ENCODE data around the gene TCF12. TPM values are rescaled to one million over a fixed set of nuclear protein-coding genes. Genes with fewer than 3 reads are reported as not detected.

Gene TCF12
- total and polyA plus RNA-seq, 2 donors (not counting 3 experiments of a cell fraction or from before 2014, with no cell fraction given), result 72.1 to 133 TPM

DNA sequence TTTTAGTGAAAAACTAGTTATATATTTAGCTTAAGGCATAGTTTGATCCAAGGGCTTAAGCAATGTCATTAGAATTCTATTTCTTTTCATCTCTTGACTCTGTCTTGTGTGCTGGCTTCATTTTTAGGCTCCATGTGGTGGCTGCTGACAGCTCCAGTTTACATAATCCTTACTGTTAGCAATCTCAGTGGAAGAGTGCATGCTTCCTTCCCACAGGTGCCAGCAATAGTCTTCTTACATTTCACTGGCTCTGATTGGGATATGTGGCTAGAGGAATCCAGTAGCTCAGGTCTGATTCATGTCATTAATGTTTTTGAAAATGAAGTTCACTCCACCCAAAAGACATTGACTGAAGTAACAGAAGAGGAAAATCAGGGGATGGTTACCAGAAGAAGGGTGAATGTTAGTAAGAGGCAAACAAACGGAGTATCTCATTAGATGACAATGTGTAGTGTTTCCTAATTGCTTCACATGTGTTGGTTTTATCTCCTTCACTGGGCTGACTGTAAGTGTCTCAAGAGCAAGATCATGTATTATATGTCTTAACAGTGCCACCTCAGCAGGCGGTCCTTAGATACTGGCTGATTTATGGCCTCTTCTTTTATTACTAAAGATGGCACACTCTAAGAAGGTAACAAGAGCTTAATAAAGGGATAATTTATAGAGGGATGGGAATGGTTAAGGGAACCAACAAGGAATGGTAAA, 25.6 kb upstream of the TCF12 start:
- Histone ChIP-seq H3K79me2 (ENCODE audit: control insufficient read depth, insufficient read depth, low read length) (no peaks in the 10 kb centered on the region), H3K9me1 (replicated peaks; ENCODE audit: control insufficient read depth, extremely low read depth, insufficient read depth, low read length) (no peaks in the 10 kb centered on the region), H3K4me1 (ENCODE audit: control insufficient read depth, extremely low read depth, insufficient read depth, low read length) (peaks cover 6% of the 10 kb centered on the region), H3K36me3 (ENCODE audit: control insufficient read depth in 2 of 2, extremely low read depth in 1 of 2, insufficient read depth in 2 of 2, low read length in 2 of 2) (no peaks in the 10 kb centered on the region), H2AFZ (ENCODE audit: low read depth, low read length) (no peak overlapping the region), H3K4me3 (replicated peaks in 1 of 3; ENCODE audit: insufficient read depth in 1 of 3, low read depth in 1 of 3, low read length in 3 of 3) (no peak overlapping the region), H3K27ac (ENCODE audit: insufficient read depth, low read depth, low read length) (no peak overlapping the region), H3K27me3 (ENCODE audit: control insufficient read depth in 2 of 2, insufficient read depth in 2 of 2, low read length in 2 of 2) (no peaks in the 10 kb centered on the region), H3K4me2 (ENCODE audit: insufficient read depth, low read length) (no peak overlapping the region), H3K9me3 (replicated peaks; ENCODE audit: control insufficient read depth, insufficient read depth, low read length) (no peaks in the 10 kb centered on the region), H3K9ac (replicated peaks; ENCODE audit: extremely low read depth, insufficient read depth, low read length) (no peak overlapping the region), H4K20me1 (replicated peaks; ENCODE audit: control insufficient read depth, extremely low read depth, insufficient read depth, low read length) (no peaks in the 10 kb centered on the region)
- dilution Hi-C loops (cut with MboI; ENCODE audit: extremely low pct_ligation_motif_present, low sequenced_read_pairs), result no loop called here
- POLR2A ChIA-PET, result interaction anchor here (0.6 kb wide), 1 partner anchor 13 kb away, joined by 3 read pairs; no protein-coding TSS in a partner anchor
- no peak for FAIRE-seq
- intact Hi-C loops (cut with micrococcal nuclease), result no loop called here
- TF ChIP-seq GATA2 (IDR thresholded peaks at IDR 0.05; ENCODE audit: insufficient read depth, insufficient read length, low read depth, low read length) (no peak), MYC (IDR thresholded peaks at IDR 0.05; ENCODE audit: low read depth, low read length) (no peak), FOS (IDR thresholded peaks at IDR 0.05; ENCODE audit: borderline replicate concordance, insufficient read depth, low read length) (no peak), POLR2AphosphoS5 (IDR thresholded peaks at IDR 0.05; ENCODE audit: insufficient read depth, low read depth, low read length) (no peak), EZH2 (IDR thresholded peaks at IDR 0.05; ENCODE audit: borderline replicate concordance, low read depth, low read length, severe bottlenecking) (no peak)
- TF ChIP-seq, protein P1, sequence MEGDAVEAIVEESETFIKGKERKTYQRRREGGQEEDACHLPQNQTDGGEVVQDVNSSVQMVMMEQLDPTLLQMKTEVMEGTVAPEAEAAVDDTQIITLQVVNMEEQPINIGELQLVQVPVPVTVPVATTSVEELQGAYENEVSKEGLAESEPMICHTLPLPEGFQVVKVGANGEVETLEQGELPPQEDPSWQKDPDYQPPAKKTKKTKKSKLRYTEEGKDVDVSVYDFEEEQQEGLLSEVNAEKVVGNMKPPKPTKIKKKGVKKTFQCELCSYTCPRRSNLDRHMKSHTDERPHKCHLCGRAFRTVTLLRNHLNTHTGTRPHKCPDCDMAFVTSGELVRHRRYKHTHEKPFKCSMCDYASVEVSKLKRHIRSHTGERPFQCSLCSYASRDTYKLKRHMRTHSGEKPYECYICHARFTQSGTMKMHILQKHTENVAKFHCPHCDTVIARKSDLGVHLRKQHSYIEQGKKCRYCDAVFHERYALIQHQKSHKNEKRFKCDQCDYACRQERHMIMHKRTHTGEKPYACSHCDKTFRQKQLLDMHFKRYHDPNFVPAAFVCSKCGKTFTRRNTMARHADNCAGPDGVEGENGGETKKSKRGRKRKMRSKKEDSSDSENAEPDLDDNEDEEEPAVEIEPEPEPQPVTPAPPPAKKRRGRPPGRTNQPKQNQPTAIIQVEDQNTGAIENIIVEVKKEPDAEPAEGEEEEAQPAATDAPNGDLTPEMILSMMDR (IDR thresholded peaks at IDR 0.05; ENCODE audit: extremely low read depth in 1 of 2, insufficient read depth in 1 of 2, low read depth in 1 of 2, low read length in 2 of 2), result no peak
- no TSS peak for BruUV-seq (replicated peaks)
- CTCF ChIA-PET, result no interaction called here
- no peak for DNase-seq (ENCODE audit: low read depth, low spot score)
